IMR-90 (cell line): Measurements from ENCODE around the gene EYS. TPM values are rescaled to one million over a fixed set of nuclear protein-coding genes. Genes with fewer than 3 reads are reported as not detected.

ENCODE experiments used
- ATAC-seq: fragments of 200-7000 bp; cut with Tn5 transposase; 2 replicates; pipeline ENCODE4 v1.9.1; 2020; ENCODE audit warnings: low read depth, mild to moderate bottlenecking, moderate library complexity
- BruUV-seq: library from RNA; stranded (reverse); fragments of 400-500 nt; replicated peaks from 2 replicates; lab custom pipeline; 2021; lab: Mats Ljungman, UMichigan
- CTCF ChIA-PET: fragments of 300-600 bp; formaldehyde crosslinking; extraction: SDS; loops from one replicate; lab custom pipeline; 2021; ENCODE audit warnings: antibody characterized with exemption; lab: Yijun Ruan, JAX
- POLR2A ChIA-PET: fragments of 300-600 bp; sonication (Branson Sonifier 250); formaldehyde crosslinking; loops from one replicate; lab custom pipeline; 2022; ENCODE audit warnings: antibody characterized with exemption; ENCODE audit not compliant: unreplicated experiment; lab: Charles Lee
- DNase-seq: peaks from one replicate; pipeline ENCODE4 v3.0.0; 2013
- H2AFZ ChIP-seq: replicated peaks from 2 replicates; pipeline ENCODE3; 2013; ENCODE audit warnings: low read length, mild to moderate bottlenecking; ENCODE audit not compliant: poor library complexity
- H2AK5ac ChIP-seq: 2 replicates; pipeline ENCODE4 v1.6.1; 2013; ENCODE audit warnings: low read depth, low read length, inconsistent platforms
- H2AK9ac ChIP-seq: replicated peaks from 2 replicates; pipeline ENCODE3; 2013; ENCODE audit warnings: mild to moderate bottlenecking, low read depth, low read length, moderate library complexity; ENCODE audit not compliant: poor library complexity
- H2BK120ac ChIP-seq: 2 replicates; pipeline ENCODE4 v1.6.1; 2013; ENCODE audit warnings: low read depth, low read length, inconsistent platforms
- H2BK15ac ChIP-seq: 3 replicates; pipeline ENCODE4 v1.6.1; 2013; ENCODE audit warnings: low read depth, low read length, inconsistent platforms
- H2BK20ac ChIP-seq: 2 replicates; pipeline ENCODE4 v1.6.1; 2013; ENCODE audit warnings: low read depth, mild to moderate bottlenecking, inconsistent platforms, low read length, moderate library complexity
- H2BK5ac ChIP-seq: 2 replicates; pipeline ENCODE4 v1.6.1; 2013; ENCODE audit warnings: mild to moderate bottlenecking, low read depth, low read length, inconsistent platforms; ENCODE audit not compliant: poor library complexity, severe bottlenecking
- H3K14ac ChIP-seq: replicated peaks from 2 replicates; pipeline ENCODE4 v1.6.1; 2013; ENCODE audit warnings: low read depth, low read length, inconsistent platforms
- H3K18ac ChIP-seq: 2 replicates; pipeline ENCODE4 v1.6.1; 2013; ENCODE audit warnings: low read depth, low read length, control low read depth
- H3K23ac ChIP-seq: 2 replicates; pipeline ENCODE4 v1.6.1; 2013; ENCODE audit warnings: low read depth, low read length, inconsistent platforms
- H3K27ac ChIP-seq: 2 replicates; pipeline ENCODE4 v1.5.1; 2013; ENCODE audit warnings: mild to moderate bottlenecking, control low read depth, low read length; ENCODE audit not compliant: insufficient read depth
- H3K27me3 ChIP-seq: 2 replicates; pipeline ENCODE4 v1.6.1; 2013; ENCODE audit warnings: low read length; ENCODE audit not compliant: control insufficient read depth, insufficient read depth
- H3K36me3 ChIP-seq: 2 replicates; pipeline ENCODE4 v1.6.1; 2013; ENCODE audit warnings: low read length, mixed read lengths; ENCODE audit not compliant: control insufficient read depth, insufficient read depth
- H3K4ac ChIP-seq: 2 replicates; pipeline ENCODE4 v1.6.1; 2013; ENCODE audit warnings: low read depth, low read length, inconsistent platforms
- H3K4me1 ChIP-seq: 2 replicates; pipeline ENCODE4 v1.6.1; 2013; ENCODE audit warnings: low read length, mixed read lengths; ENCODE audit not compliant: control insufficient read depth, insufficient read depth
- H3K4me2 ChIP-seq: 2 replicates; pipeline ENCODE4 v1.6.1; 2013; ENCODE audit warnings: low read depth, mild to moderate bottlenecking, control low read depth, low read length, moderate library complexity
- H3K4me3 ChIP-seq: 2 replicates; pipeline ENCODE4 v1.5.1; 2013; ENCODE audit warnings: low read depth, mild to moderate bottlenecking, control low read depth, low read length, moderate library complexity; ENCODE audit not compliant: insufficient read depth
- H3K56ac ChIP-seq: 2 replicates; pipeline ENCODE4 v1.6.1; 2013; ENCODE audit warnings: low read length, inconsistent platforms; ENCODE audit not compliant: insufficient read depth; ENCODE audit errors: extremely low read depth
- H3K79me1 ChIP-seq, 2 experiments: 2 replicates each; pipeline ENCODE4 v1.6.1; 2013; ENCODE audit warnings: low read length in 2 of 2, inconsistent platforms in 1 of 2, low read depth in 1 of 2
- H3K9ac ChIP-seq: 2 replicates; pipeline ENCODE4 v1.6.1; 2013; ENCODE audit warnings: low read depth, low read length, control low read depth
- H3K9me1 ChIP-seq: 2 replicates; pipeline ENCODE4 v1.6.1; 2013; ENCODE audit warnings: low read length, inconsistent platforms; ENCODE audit not compliant: insufficient read depth
- H3K9me3 ChIP-seq: 2 replicates; pipeline ENCODE4 v1.6.1; 2013; ENCODE audit warnings: low read length; ENCODE audit not compliant: control insufficient read depth, insufficient read depth
- H4K20me1 ChIP-seq: 2 replicates; pipeline ENCODE4 v1.6.1; 2013; ENCODE audit warnings: low read length, inconsistent platforms; ENCODE audit not compliant: insufficient read depth
- H4K5ac ChIP-seq: 2 replicates; pipeline ENCODE4 v1.6.1; 2013; ENCODE audit warnings: mild to moderate bottlenecking, low read depth, low read length, control low read depth
- H4K8ac ChIP-seq, 2 experiments: 2 replicates each; pipeline ENCODE4 v1.6.1; 2013; ENCODE audit warnings: low read depth in 2 of 2, low read length in 2 of 2, control low read depth in 1 of 2, inconsistent platforms in 1 of 2
- H4K91ac ChIP-seq: 2 replicates; pipeline ENCODE4 v1.6.1; 2013; ENCODE audit warnings: low read depth, low read length, inconsistent platforms; ENCODE audit not compliant: insufficient read depth
- BHLHE40 ChIP-seq: fragments of 150-350 bp; IDR thresholded peaks from 2 replicates; pipeline ENCODE4 v1.6.1; 2016; ENCODE audit warnings: mild to moderate bottlenecking, low read depth, low read length
- CEBPB ChIP-seq: IDR thresholded peaks from 2 replicates; pipeline ENCODE4 v1.6.1; 2012; ENCODE audit warnings: low read depth, low read length, improper control_type of control experiment
- CHD1 ChIP-seq: IDR thresholded peaks from 2 replicates; pipeline ENCODE4 v1.6.1; 2012; ENCODE audit warnings: low read depth, low read length, improper control_type of control experiment
- CTCF ChIP-seq: conservative IDR thresholded peaks from 2 replicates; pipeline ENCODE4 v1.5.1; 2012; ENCODE audit warnings: mild to moderate bottlenecking, low read depth, low read length, improper control_type of control experiment
- ELK1 ChIP-seq: fragments of 150-350 bp; IDR thresholded peaks from 2 replicates; pipeline ENCODE4 v1.6.1; 2016; ENCODE audit warnings: low read depth, mild to moderate bottlenecking, low read length, moderate library complexity, borderline replicate concordance
- FOS ChIP-seq: fragments of 150-350 bp; IDR thresholded peaks from 2 replicates; pipeline ENCODE4 v1.6.1; 2016; ENCODE audit warnings: low read depth, low read length
- MAFK ChIP-seq: IDR thresholded peaks from 2 replicates; pipeline ENCODE4 v1.6.1; 2012; ENCODE audit warnings: low read depth, low read length, improper control_type of control experiment
- MAZ ChIP-seq: IDR thresholded peaks from 2 replicates; pipeline ENCODE4 v1.6.1; 2012; ENCODE audit warnings: low read depth, mild to moderate bottlenecking, low read length, improper control_type of control experiment, moderate library complexity, borderline replicate concordance
- MXI1 ChIP-seq: IDR thresholded peaks from 2 replicates; pipeline ENCODE4 v1.6.1; 2012; ENCODE audit warnings: low read depth, mild to moderate bottlenecking, low read length, moderate library complexity, borderline replicate concordance
- NFE2L2 ChIP-seq: fragments of 150-350 bp; IDR thresholded peaks from 2 replicates; pipeline ENCODE4 v1.6.1; 2016; ENCODE audit warnings: low read depth, mild to moderate bottlenecking, low read length
- POLR2A ChIP-seq: IDR thresholded peaks from 2 replicates; pipeline ENCODE4 v1.6.1; 2012; ENCODE audit warnings: mild to moderate bottlenecking, low read depth, low read length
- RAD21 ChIP-seq: IDR thresholded peaks from 2 replicates; pipeline ENCODE4 v1.6.1; 2012; ENCODE audit warnings: low read length, improper control_type of control experiment
- RCOR1 ChIP-seq: IDR thresholded peaks from 2 replicates; pipeline ENCODE4 v1.6.1; 2012; ENCODE audit warnings: mild to moderate bottlenecking, low read length, improper control_type of control experiment; ENCODE audit not compliant: insufficient replicate concordance
- RFX5 ChIP-seq: IDR thresholded peaks from 2 replicates; pipeline ENCODE4 v1.8.0; 2012; ENCODE audit warnings: low read depth, mild to moderate bottlenecking, low read length, moderate library complexity
- SMC3 ChIP-seq: fragments of 150-350 bp; IDR thresholded peaks from 2 replicates; pipeline ENCODE4 v1.6.1; 2016; ENCODE audit warnings: low read depth, mild to moderate bottlenecking, antibody characterized with exemption, low read length, moderate library complexity
- USF2 ChIP-seq: fragments of 150-350 bp; IDR thresholded peaks from 2 replicates; pipeline ENCODE4 v1.6.1; 2017; ENCODE audit warnings: mild to moderate bottlenecking, antibody characterized with exemption, low read length, low read depth
- WGBS, 2 experiments: methylation state at CpG; one replicate each; pipeline versions ENCODE4 v1.1.5 to v1.1.7; 2013; ENCODE audit warnings: missing lambda C conversion rate in 2 of 2; ENCODE audit not compliant: insufficient read length in 1 of 2; ENCODE audit errors: extremely low coverage in 2 of 2; 5-methylcytosine and 5-hydroxymethylcytosine counted together
- dilution Hi-C: fragments of 300-500 bp; cut with HindIII; formaldehyde crosslinking; loops from one replicate; pipeline ENCODE4 v1.14.3; 2018; ENCODE audit warnings: low sequenced_read_pairs; ENCODE audit not compliant: unreplicated experiment
- in situ Hi-C: fragments of 300-500 bp; cut with MboI; formaldehyde crosslinking; loops from 3 replicates; pipeline ENCODE4 v1.14.3; 2019; ENCODE audit warnings: low sequenced_read_pairs, inconsistent platforms, mixed read lengths
- intact Hi-C: fragments of 100-400 bp; cut with micrococcal nuclease; formaldehyde crosslinking; loops from 2 replicates; pipeline ENCODE4 v1.10.0; 2022
- polyA plus RNA-seq, 3 experiments: library from polyadenylated mRNA; depleted of rRNA; stranded (reverse); fragments of >200 nt; gene quantifications; 2 replicates each; pipeline ENCODE4 v1.2.3, GENCODE V29; 2012; ENCODE audit warnings: low replicate concordance in 1 of 3
- total RNA-seq: library from RNA; depleted of rRNA; stranded (reverse); fragments of >200 nt; gene quantifications from 2 replicates; pipeline ENCODE4 v1.2.3, GENCODE V29; 2012

Gene EYS
- total and polyA plus RNA-seq, 2 of the 4 experiments (the other 2 are of a cell fraction) = under 0.01 TPM; not detected in 1

GRCh38 chr6:63805345-63805744 lies 1901.7 kb downstream of the EYS start:
- H3K4me1 ChIP-seq = peaks cover 15% of the 10 kb centered on the region
- no CpG with 5 or more reads among the region's 3 CpGs for WGBS, 2 experiments
- H3K56ac ChIP-seq = peak overlapping the region; percentile 83
- peak overlapping the region; percentile 95 for H3K14ac ChIP-seq
- peak overlapping the region; percentile 83 for H4K91ac ChIP-seq
- peak overlapping the region; percentile 97 for H2BK5ac ChIP-seq
- H4K5ac ChIP-seq = peak overlapping the region; percentile 32
- TF ChIP-seq CTCF = no peak
- no peak for TF ChIP-seq SMC3
- no peak for TF ChIP-seq BHLHE40
- no peak for TF ChIP-seq MAZ
- no peak for TF ChIP-seq RFX5
- TF ChIP-seq POLR2A = no peak
- no peak for TF ChIP-seq ELK1
- TF ChIP-seq MAFK = no peak
- no peak for TF ChIP-seq MXI1
- TF ChIP-seq FOS = no peak
- TF ChIP-seq USF2 = no peak
- no peak for TF ChIP-seq RCOR1
- TF ChIP-seq NFE2L2 = no peak
- no peak for TF ChIP-seq CHD1
- TF ChIP-seq RAD21 = no peak
- no peak for TF ChIP-seq CEBPB
- dilution Hi-C loops (no loop called here), in situ Hi-C loops (no loop called here), intact Hi-C loops (no loop called here)
- no peak overlapping the region for H2AFZ ChIP-seq
- H2AK5ac ChIP-seq = peak overlapping the region; percentile 89
- peak overlapping the region; percentile 96 for H2BK20ac ChIP-seq
- CTCF ChIA-PET = no interaction called here
- peak overlapping the region; percentile 65; the same call in 1 of the 2 replicates for H3K4me2 ChIP-seq
- peak overlapping the region; percentile 75 to 78 for H4K8ac ChIP-seq
- H2BK120ac ChIP-seq = peak overlapping the region; percentile 95
- H3K23ac ChIP-seq = peak overlapping the region; percentile 96; the same call in 1 of the 2 replicates
- peak overlapping the region; percentile 98 for H3K18ac ChIP-seq
- no peaks in the 10 kb centered on the region for H3K27me3 ChIP-seq
- peaks cover 3% of the 10 kb centered on the region for H3K9me1 ChIP-seq
- H3K36me3 ChIP-seq = no peaks in the 10 kb centered on the region
- POLR2A ChIA-PET = no interaction called here
- no peaks in the 10 kb centered on the region for H4K20me1 ChIP-seq
- peak overlapping the region; percentile 85 for H3K27ac ChIP-seq
- ATAC-seq (no peak), DNase-seq (no peak)
- peak overlapping the region; percentile 75 for H3K4ac ChIP-seq
- H3K4me3 ChIP-seq = no peak overlapping the region
- H3K9ac ChIP-seq = 0 out of 2 replicates have a peak overlapping the region, but pooled peaks have one; percentile 12
- BruUV-seq = no TSS peak
- no peaks in the 10 kb centered on the region for H3K9me3 ChIP-seq
- H2BK15ac ChIP-seq = peak overlapping the region; percentile 52; the same call in 2 of the 3 replicates
- H2AK9ac ChIP-seq = no peak overlapping the region
- H3K79me1 ChIP-seq = no peaks in the 10 kb centered on the region
